Panc1 (cell line): Measurements from ENCODE around the gene SYNPR. TPM values are rescaled to one million over a fixed set of nuclear protein-coding genes. Genes with fewer than 3 reads are reported as not detected.

Experiments used
- ATAC-seq: fragments of 200-7000 bp; cut with Tn5 transposase; 2 replicates; pipeline ENCODE4 v1.9.1; 2020; ENCODE audit warnings: mild to moderate bottlenecking, moderate library complexity
- BruUV-seq: library from RNA; stranded (reverse); fragments of 400-500 nt; replicated peaks from 2 replicates; lab custom pipeline; 2021; lab: Mats Ljungman, UMichigan
- CTCF ChIA-PET: fragments of 300-600 bp; sonication (Branson Sonifier 250); formaldehyde crosslinking; loops from one replicate; lab custom pipeline; 2022; ENCODE audit warnings: antibody characterized with exemption; lab: Charles Lee
- POLR2A ChIA-PET: fragments of 300-600 bp; sonication (Branson Sonifier 250); formaldehyde crosslinking; loops from one replicate; lab custom pipeline; 2022; ENCODE audit warnings: antibody characterized with exemption; lab: Charles Lee
- DNase-seq: peaks from one replicate; pipeline ENCODE4 v3.0.0-alpha.2; 2010; ENCODE audit warnings: low read depth, low spot score
- H3K27ac ChIP-seq: 2 replicates; pipeline ENCODE4 v1.5.1; 2011; ENCODE audit warnings: mild to moderate bottlenecking, low read length, inconsistent platforms
- H3K27me3 ChIP-seq: fragments of 200-500 bp; sonication (Bioruptor generic); 2 replicates; pipeline ENCODE4 v1.6.0; 2014; ENCODE audit warnings: low read length, inconsistent platforms; ENCODE audit not compliant: control insufficient read depth, insufficient read depth
- H3K36me3 ChIP-seq: fragments of 200-500 bp; sonication (Bioruptor generic); 2 replicates; pipeline ENCODE4 v1.5.1; 2014; ENCODE audit warnings: inconsistent platforms, mild to moderate bottlenecking, low read length, moderate library complexity; ENCODE audit not compliant: control insufficient read depth, insufficient read depth
- H3K4me1 ChIP-seq: 2 replicates; pipeline ENCODE4 v1.5.1; 2011; ENCODE audit warnings: inconsistent platforms, mild to moderate bottlenecking, low read length, moderate library complexity; ENCODE audit not compliant: control insufficient read depth, insufficient read depth
- H3K4me3 ChIP-seq, 2 experiments: 2 replicates each; pipeline ENCODE4 v1.5.1; 2011 to 2012; ENCODE audit warnings: low read depth in 2 of 2, low read length in 2 of 2, mild to moderate bottlenecking in 2 of 2, inconsistent platforms in 1 of 2, moderate library complexity in 1 of 2
- H3K9me3 ChIP-seq: fragments of 200-500 bp; sonication (Bioruptor generic); 2 replicates; pipeline ENCODE4 v1.5.1; 2014; ENCODE audit warnings: low read depth, mild to moderate bottlenecking, inconsistent platforms, low read length, moderate library complexity; ENCODE audit not compliant: control insufficient read depth, insufficient read depth
- CTCF ChIP-seq: fragments of 450-650 bp; IDR thresholded peaks from 2 replicates; pipeline ENCODE4 v1.5.1; 2017; ENCODE audit warnings: mild to moderate bottlenecking
- POLR2AphosphoS5 ChIP-seq: IDR thresholded peaks from 2 replicates; pipeline ENCODE4 v1.6.1; 2012; ENCODE audit warnings: mild to moderate bottlenecking, low read depth, low read length, moderate library complexity
- REST ChIP-seq, 2 experiments: IDR thresholded peaks; 2 replicates each; pipeline ENCODE4 v1.6.1; 2011 to 2012; ENCODE audit warnings: low read depth in 2 of 2, control low read depth in 1 of 2, low read length in 1 of 2, mild to moderate bottlenecking in 1 of 2, moderate library complexity in 1 of 2; ENCODE audit not compliant: insufficient read depth in 1 of 2
- SIN3A ChIP-seq: IDR thresholded peaks from 2 replicates; pipeline ENCODE4 v1.6.1; 2012; ENCODE audit warnings: low read depth, mild to moderate bottlenecking, low read length, moderate library complexity, borderline replicate concordance; ENCODE audit not compliant: insufficient read depth
- TCF7L2 ChIP-seq: IDR thresholded peaks from 2 replicates; pipeline ENCODE4 v1.6.1; 2011; ENCODE audit warnings: mild to moderate bottlenecking, low read depth, low read length, inconsistent platforms
- in situ Hi-C: cut with HindIII; loops from 2 replicates; pipeline ENCODE4 v1.10.0; 2016; ENCODE audit warnings: low sequenced_read_pairs, low pct_unique_long_range_greater_than_20kb
- intact Hi-C: fragments of 100-400 bp; cut with micrococcal nuclease; formaldehyde crosslinking; loops from one replicate; pipeline ENCODE4 v1.10.0; 2022; ENCODE audit not compliant: unreplicated experiment
- total RNA-seq: library from RNA; stranded (reverse); gene quantifications from one replicate; pipeline ENCODE4 v1.2.1, GENCODE V29; 2021; ENCODE audit not compliant: unreplicated experiment

Gene SYNPR
- total RNA-seq, 1 experiment from 2014 or later: not detected

GRCh38 chr3:63563572-63563971, 285.5 kb downstream of the SYNPR start:
- Histone ChIP-seq H3K4me3 (no peak overlapping the region), H3K4me1 (no peaks in the 10 kb centered on the region), H3K9me3 (no peaks in the 10 kb centered on the region), H3K36me3 (no peaks in the 10 kb centered on the region), H3K27ac (no peak overlapping the region), H3K27me3 (no peaks in the 10 kb centered on the region)
- ATAC-seq (no peak), DNase-seq (no peak)
- BruUV-seq: no TSS peak
- intact Hi-C loops: no loop called here
- TF ChIP-seq SIN3A: no peak
- TF ChIP-seq TCF7L2: no peak
- TF ChIP-seq POLR2AphosphoS5: no peak
- TF ChIP-seq CTCF: no peak
- TF ChIP-seq REST (IDR thresholded peaks at IDR 0.05; ENCODE audit: insufficient read depth in 1 of 2, low read depth in 2 of 2, low read length in 1 of 2): no peak
- in situ Hi-C loops: no loop called here
- POLR2A ChIA-PET: no interaction called here
- CTCF ChIA-PET: no interaction called here

- Histone ChIP-seq H3K4me3 (no peak overlapping the region), H3K27ac (no peak overlapping the region), H3K27me3 (no peaks in the 10 kb centered on the region), H3K36me3 (no peaks in the 10 kb centered on the region), H3K4me1 (no peaks in the 10 kb centered on the region), H3K9me3 (no peaks in the 10 kb centered on the region)
- DNase-seq (no peak), ATAC-seq (no peak)
- ChIA-PET POLR2A (no interaction called here), CTCF (no interaction called here)
- intact Hi-C loops: no loop called here
- BruUV-seq: no TSS peak
- TF ChIP-seq POLR2AphosphoS5 (no peak), CTCF (no peak), TCF7L2 (no peak), SIN3A (no peak), REST (IDR thresholded peaks at IDR 0.05; ENCODE audit: insufficient read depth in 1 of 2, low read depth in 2 of 2, low read length in 1 of 2) (no peak)
- in situ Hi-C loops: no loop called here
These were observed 287.1 kb downstream of the SYNPR start for GRCh38 chr3:63565220-63565619.
